WI38 (cell line): Measurements from ENCODE around the gene LYPD6B.

Source experiments
- H3K4me3 ChIP-seq: 2 replicates; pipeline ENCODE4 v1.5.1; 2011; ENCODE audit warnings: low read depth, mild to moderate bottlenecking, control low read depth, low read length
- TF ChIP-seq, protein P1 (sequence below): IDR thresholded peaks from 2 replicates; pipeline ENCODE4 v1.5.1; 2012; ENCODE audit warnings: low read depth, mild to moderate bottlenecking, control low read depth, low read length

LYPD6B gene

DNA sequence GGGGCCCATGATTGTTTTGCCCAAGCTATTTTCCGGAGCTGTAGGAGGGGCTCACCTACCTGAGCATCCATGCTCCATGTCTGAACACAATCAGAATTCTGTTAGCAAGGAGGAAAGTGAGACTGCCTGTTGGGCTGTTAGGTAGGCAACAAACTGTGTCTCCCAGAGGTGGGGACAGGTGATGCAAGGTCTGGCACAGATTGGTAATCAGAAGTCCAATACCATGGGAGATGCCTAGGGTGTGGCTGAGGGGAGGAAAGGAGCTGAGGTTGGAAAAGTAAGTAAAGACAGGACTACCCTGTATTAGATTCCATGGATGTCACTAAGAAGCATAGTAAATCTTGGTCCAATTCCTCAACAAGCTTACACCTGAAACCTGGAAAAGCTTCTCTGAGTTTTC is 3.0 kb downstream of the LYPD6B start:
- TF ChIP-seq, protein P1, sequence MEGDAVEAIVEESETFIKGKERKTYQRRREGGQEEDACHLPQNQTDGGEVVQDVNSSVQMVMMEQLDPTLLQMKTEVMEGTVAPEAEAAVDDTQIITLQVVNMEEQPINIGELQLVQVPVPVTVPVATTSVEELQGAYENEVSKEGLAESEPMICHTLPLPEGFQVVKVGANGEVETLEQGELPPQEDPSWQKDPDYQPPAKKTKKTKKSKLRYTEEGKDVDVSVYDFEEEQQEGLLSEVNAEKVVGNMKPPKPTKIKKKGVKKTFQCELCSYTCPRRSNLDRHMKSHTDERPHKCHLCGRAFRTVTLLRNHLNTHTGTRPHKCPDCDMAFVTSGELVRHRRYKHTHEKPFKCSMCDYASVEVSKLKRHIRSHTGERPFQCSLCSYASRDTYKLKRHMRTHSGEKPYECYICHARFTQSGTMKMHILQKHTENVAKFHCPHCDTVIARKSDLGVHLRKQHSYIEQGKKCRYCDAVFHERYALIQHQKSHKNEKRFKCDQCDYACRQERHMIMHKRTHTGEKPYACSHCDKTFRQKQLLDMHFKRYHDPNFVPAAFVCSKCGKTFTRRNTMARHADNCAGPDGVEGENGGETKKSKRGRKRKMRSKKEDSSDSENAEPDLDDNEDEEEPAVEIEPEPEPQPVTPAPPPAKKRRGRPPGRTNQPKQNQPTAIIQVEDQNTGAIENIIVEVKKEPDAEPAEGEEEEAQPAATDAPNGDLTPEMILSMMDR = no peak
- H3K4me3 ChIP-seq = no peak overlapping the region

GRCh38 chr2:149042881-149043280 is 4.4 kb downstream of the LYPD6B start:
- TF ChIP-seq, protein P1 = no peak
- H3K4me3 ChIP-seq = no peak overlapping the region

- H3K4me3 ChIP-seq = no peak overlapping the region
- TF ChIP-seq, protein P1 = no peak
These were observed 6.0 kb downstream of the LYPD6B start for GRCh38 chr2:149044500-149044899.

GRCh38 chr2:149047118-149047517 is 8.6 kb downstream of the LYPD6B start:
- TF ChIP-seq, protein P1 = no peak
- no peak overlapping the region for H3K4me3 ChIP-seq

DNA sequence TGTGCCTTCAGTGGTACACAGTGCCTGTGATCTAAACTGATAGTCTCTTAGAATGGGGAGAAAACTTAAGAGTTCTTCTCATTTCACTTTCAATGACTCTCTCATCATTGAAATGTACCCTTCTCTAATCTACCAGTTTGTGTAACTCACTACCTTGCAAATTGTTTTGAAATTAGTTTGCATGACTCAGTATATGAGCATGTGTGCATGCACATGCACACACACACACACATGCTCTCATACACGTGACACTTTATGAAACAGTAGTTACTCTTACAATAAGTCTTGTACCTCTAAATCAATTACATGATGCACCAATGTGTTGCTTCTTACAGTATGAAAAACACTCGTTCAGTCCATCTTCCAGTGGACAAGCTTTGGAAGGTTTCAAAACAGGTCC is 10.6 kb downstream of the LYPD6B start:
- TF ChIP-seq, protein P1 = no peak
- no peak overlapping the region for H3K4me3 ChIP-seq

- TF ChIP-seq, protein P1 = no peak
- H3K4me3 ChIP-seq = no peak overlapping the region
These were observed 11.7 kb downstream of the LYPD6B start for GRCh38 chr2:149050188-149050587.

DNA sequence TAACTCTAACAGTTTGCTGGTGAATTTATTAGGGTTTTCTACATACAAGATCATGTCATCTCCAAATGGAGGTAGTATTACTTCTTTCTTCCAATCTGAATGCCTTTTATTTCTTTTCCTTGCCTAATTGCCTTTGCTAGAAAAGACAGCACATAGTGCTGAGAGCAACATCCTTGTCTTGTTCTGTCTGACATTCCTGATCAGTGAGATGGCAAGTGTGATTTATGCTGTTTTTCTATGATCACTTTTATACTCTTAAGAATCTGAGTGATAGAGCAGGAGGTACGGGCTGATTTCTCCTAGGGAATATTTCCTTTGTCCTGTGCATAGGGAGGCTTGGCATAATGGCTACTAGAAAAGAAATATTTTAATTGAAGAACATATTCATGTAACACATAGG is 17.3 kb downstream of the LYPD6B start:
- no peak overlapping the region for H3K4me3 ChIP-seq
- TF ChIP-seq, protein P1 = no peak
